Mesendoderm (in vitro differentiated cells): ENCODE results near the gene TBC1D4.

Experiments
- DNase-seq: peaks from one replicate; pipeline ENCODE4 v3.0.0; 2013
- H2AK5ac ChIP-seq: 2 replicates; pipeline ENCODE4 v1.6.1; 2013; ENCODE audit warnings: low read length, inconsistent platforms
- H2BK120ac ChIP-seq: 2 replicates; pipeline ENCODE4 v1.6.1; 2013; ENCODE audit warnings: low read depth, mild to moderate bottlenecking, low read length, moderate library complexity, mixed read lengths
- H2BK15ac ChIP-seq: replicated peaks from 2 replicates; pipeline ENCODE4 v1.6.1; 2013; ENCODE audit warnings: low read depth, mild to moderate bottlenecking, moderate library complexity
- H2BK5ac ChIP-seq: 2 replicates; pipeline ENCODE4 v1.6.1; 2013; ENCODE audit warnings: low read length, inconsistent platforms
- H3K18ac ChIP-seq: 2 replicates; pipeline ENCODE4 v1.6.1; 2013; ENCODE audit warnings: mild to moderate bottlenecking, low read length, mixed read lengths
- H3K23ac ChIP-seq: one replicate; pipeline ENCODE4 v1.6.1; 2013; ENCODE audit warnings: low read length
- H3K27ac ChIP-seq: 2 replicates; pipeline ENCODE4 v1.5.1; 2013; ENCODE audit warnings: low read depth, mild to moderate bottlenecking, inconsistent platforms, low read length, moderate library complexity
- H3K27me3 ChIP-seq: 2 replicates; pipeline ENCODE4 v1.6.1; 2013; ENCODE audit warnings: low read length, control low read depth, mild to moderate bottlenecking, inconsistent platforms; ENCODE audit not compliant: insufficient read depth, poor library complexity
- H3K36me3 ChIP-seq: 2 replicates; pipeline ENCODE4 v1.6.1; 2013; ENCODE audit warnings: low read length, inconsistent platforms; ENCODE audit not compliant: control insufficient read depth, insufficient read depth
- H3K4ac ChIP-seq: one replicate; pipeline ENCODE4 v1.6.1; 2013; ENCODE audit warnings: low read depth, mild to moderate bottlenecking, low read length, moderate library complexity
- H3K4me1 ChIP-seq: 2 replicates; pipeline ENCODE4 v1.6.1; 2013; ENCODE audit warnings: low read depth, low read length, inconsistent platforms; ENCODE audit not compliant: control insufficient read depth
- H3K4me2 ChIP-seq: 2 replicates; pipeline ENCODE4 v1.6.1; 2013; ENCODE audit warnings: low read length
- H3K4me3 ChIP-seq: 2 replicates; pipeline ENCODE4 v1.5.1; 2013; ENCODE audit warnings: mild to moderate bottlenecking, low read length
- H3K56ac ChIP-seq: one replicate; pipeline ENCODE4 v1.6.1; 2013; ENCODE audit warnings: low read length
- H3K79me1 ChIP-seq: 2 replicates; pipeline ENCODE4 v1.6.1; 2013; ENCODE audit warnings: low read length, inconsistent platforms
- H3K79me2 ChIP-seq: 2 replicates; pipeline ENCODE4 v1.6.1; 2013; ENCODE audit warnings: mild to moderate bottlenecking, low read length; ENCODE audit not compliant: control insufficient read depth, insufficient read depth
- H3K9ac ChIP-seq: 2 replicates; pipeline ENCODE4 v1.6.1; 2013; ENCODE audit warnings: low read length, inconsistent platforms
- H4K5ac ChIP-seq: one replicate; pipeline ENCODE4 v1.6.1; 2013; ENCODE audit warnings: low read length
- H4K8ac ChIP-seq: one replicate; pipeline ENCODE4 v1.6.1; 2013; ENCODE audit warnings: low read depth, mild to moderate bottlenecking, control low read depth, low read length, moderate library complexity
- WGBS: extraction: QIAGEN DNeasy Blood & Tissue Kit; methylation state at CpG from one replicate; pipeline ENCODE4 v1.1.7; 2013; ENCODE audit warnings: low lambda C conversion rate, missing lambda C conversion rate; ENCODE audit not compliant: insufficient coverage; ENCODE audit errors: extremely low coverage; 5-methylcytosine and 5-hydroxymethylcytosine counted together

Gene TBC1D4

GRCh38 chr13:75372517-75372916 is 109.5 kb downstream of the TBC1D4 start:
- Histone ChIP-seq H3K79me1 (peaks cover 3% of the 10 kb centered on the region), H2BK5ac (no peak overlapping the region), H2BK120ac (no peak overlapping the region), H4K5ac (no peak overlapping the region), H3K9ac (no peak overlapping the region), H3K4me3 (no peak overlapping the region), H3K4me1 (no peaks in the 10 kb centered on the region), H2BK15ac (no peak overlapping the region), H3K18ac (no peak overlapping the region), H3K23ac (no peak overlapping the region), H3K79me2 (no peaks in the 10 kb centered on the region), H3K4me2 (no peak overlapping the region), H3K27ac (no peak overlapping the region), H3K4ac (no peak overlapping the region), H4K8ac (no peak overlapping the region), H2AK5ac (no peak overlapping the region), H3K56ac (no peak overlapping the region), H3K27me3 (no peaks in the 10 kb centered on the region), H3K36me3 (no peaks in the 10 kb centered on the region)
- peak; percentile 58 for DNase-seq
- no CpG with 5 or more reads among the region's 1 CpG for WGBS

DNA sequence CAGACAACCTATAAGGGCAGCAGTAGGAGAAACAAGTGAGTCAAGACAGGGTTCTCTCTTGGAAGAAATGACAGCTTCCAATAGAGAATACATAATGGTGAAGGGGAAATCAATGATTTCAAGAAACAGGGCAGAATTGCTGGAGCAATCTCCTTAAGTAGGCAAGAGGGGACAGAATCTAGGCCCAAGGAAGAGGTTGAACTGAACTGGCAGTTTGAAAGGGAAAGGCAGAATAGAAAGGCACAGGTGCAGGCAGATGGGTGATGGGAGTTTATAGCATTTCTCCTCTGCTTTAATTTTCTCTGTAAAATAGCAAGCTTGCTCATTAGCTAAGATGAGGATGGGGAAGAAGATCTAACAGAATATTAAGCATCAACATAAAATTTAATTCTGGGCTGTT is 110.8 kb downstream of the TBC1D4 start:
- Histone ChIP-seq H3K23ac (no peak overlapping the region), H3K36me3 (no peaks in the 10 kb centered on the region), H3K4ac (no peak overlapping the region), H3K79me1 (peaks cover 3% of the 10 kb centered on the region), H3K4me1 (no peaks in the 10 kb centered on the region), H2BK5ac (no peak overlapping the region), H2BK15ac (no peak overlapping the region), H2AK5ac (no peak overlapping the region), H3K27ac (no peak overlapping the region), H2BK120ac (no peak overlapping the region), H3K18ac (no peak overlapping the region), H4K8ac (no peak overlapping the region), H3K4me2 (no peak overlapping the region), H3K27me3 (no peaks in the 10 kb centered on the region), H3K79me2 (no peaks in the 10 kb centered on the region), H3K56ac (no peak overlapping the region), H4K5ac (no peak overlapping the region), H3K4me3 (no peak overlapping the region), H3K9ac (no peak overlapping the region)
- DNase-seq, result no peak

DNA sequence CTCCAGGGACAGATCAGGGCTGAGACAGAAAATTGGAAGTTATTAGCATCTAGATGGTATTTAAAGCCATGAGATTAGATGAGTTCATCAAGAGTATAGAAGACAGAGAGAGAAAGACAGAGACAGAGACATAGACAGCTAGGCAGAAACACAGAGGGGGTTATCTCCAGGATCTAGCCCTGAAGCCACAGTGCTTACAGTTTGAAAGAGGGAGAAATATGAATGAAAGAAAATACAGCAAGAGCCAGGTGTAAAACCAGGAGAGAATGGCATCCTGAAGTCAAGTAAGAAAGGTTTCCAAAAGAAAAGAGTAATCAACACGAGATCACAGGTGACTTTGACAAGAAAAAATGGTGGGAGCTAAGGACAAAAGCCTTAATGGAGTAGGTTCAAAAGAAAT is 111.2 kb downstream of the TBC1D4 start:
- WGBS, result no CpG with 5 or more reads among the region's 1 CpG
- H3K23ac ChIP-seq, result no peak overlapping the region
- H3K4me1 ChIP-seq, result no peaks in the 10 kb centered on the region

DNA sequence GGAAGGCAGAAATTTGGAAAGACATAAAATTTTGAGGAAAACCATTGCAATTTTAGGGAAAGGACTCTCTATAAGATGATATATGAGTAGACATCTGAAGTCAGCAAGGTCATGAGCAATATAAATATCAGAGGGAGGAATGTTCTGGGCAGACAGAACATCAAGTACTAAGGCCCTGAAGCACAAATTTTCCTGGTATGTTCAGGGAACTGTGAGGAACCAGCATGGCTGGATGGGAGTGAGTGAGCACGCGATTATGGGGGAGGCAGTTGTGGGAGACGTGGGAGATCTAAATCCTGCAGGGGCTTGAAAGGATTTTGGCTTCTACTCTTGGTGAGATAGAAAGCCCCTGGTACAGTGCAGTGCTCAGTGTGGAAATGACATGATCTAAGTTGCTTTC is 112.0 kb downstream of the TBC1D4 start:
- no peak overlapping the region for H3K4ac ChIP-seq
- no peaks in the 10 kb centered on the region for H3K27me3 ChIP-seq
- no peak overlapping the region for H4K8ac ChIP-seq
- H3K56ac ChIP-seq, result no peak overlapping the region
- no peaks in the 10 kb centered on the region for H3K36me3 ChIP-seq
- no peak overlapping the region for H2BK15ac ChIP-seq
- H3K79me1 ChIP-seq, result peaks cover 3% of the 10 kb centered on the region
- H3K27ac ChIP-seq, result no peak overlapping the region
- no peak for DNase-seq
- H3K18ac ChIP-seq, result no peak overlapping the region
- H3K23ac ChIP-seq, result no peak overlapping the region
- no peak overlapping the region for H2AK5ac ChIP-seq
- no peak overlapping the region for H2BK5ac ChIP-seq
- no peak overlapping the region for H4K5ac ChIP-seq
- H3K79me2 ChIP-seq, result no peaks in the 10 kb centered on the region
- H2BK120ac ChIP-seq, result no peak overlapping the region
- no peaks in the 10 kb centered on the region for H3K4me1 ChIP-seq
- no peak overlapping the region for H3K4me2 ChIP-seq
- no peak overlapping the region for H3K9ac ChIP-seq
- H3K4me3 ChIP-seq, result no peak overlapping the region
- no CpG with 5 or more reads among the region's 3 CpGs for WGBS

More for the DNA sequence above, 111.2 kb downstream of the TBC1D4 start:
- Histone ChIP-seq H3K56ac (no peak overlapping the region), H3K79me2 (no peaks in the 10 kb centered on the region), H3K18ac (no peak overlapping the region), H3K4me3 (no peak overlapping the region), H4K8ac (no peak overlapping the region), H2BK120ac (no peak overlapping the region), H3K27me3 (no peaks in the 10 kb centered on the region), H3K4ac (no peak overlapping the region), H2BK15ac (no peak overlapping the region), H3K9ac (no peak overlapping the region), H3K27ac (no peak overlapping the region), H2AK5ac (no peak overlapping the region), H4K5ac (no peak overlapping the region), H3K4me2 (no peak overlapping the region), H2BK5ac (no peak overlapping the region), H3K36me3 (no peaks in the 10 kb centered on the region), H3K79me1 (peaks cover 3% of the 10 kb centered on the region)
- DNase-seq, result no peak

DNA sequence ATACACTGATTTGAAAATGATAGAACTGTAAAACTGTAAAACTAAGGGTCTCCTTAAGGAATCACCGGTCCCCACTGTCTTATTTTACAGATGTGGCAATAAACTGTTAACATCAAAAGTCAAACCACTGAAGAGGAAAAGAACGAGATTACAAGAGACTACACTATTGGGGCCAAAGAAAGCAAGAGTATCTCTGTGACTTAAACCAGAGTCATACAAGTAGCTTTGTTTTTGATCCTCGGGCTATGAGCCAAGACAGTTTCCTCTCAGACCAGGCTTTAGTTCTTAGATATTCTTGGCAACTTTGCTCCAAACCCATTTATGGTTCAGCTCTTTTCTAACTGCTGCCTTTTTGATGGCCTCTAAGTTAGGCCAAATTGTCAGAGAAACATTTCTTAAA is 113.8 kb downstream of the TBC1D4 start:
- H3K18ac ChIP-seq, result no peak overlapping the region
- no peak overlapping the region for H3K4me3 ChIP-seq
- WGBS, result no CpG with 5 or more reads among the region's 3 CpGs
- H3K56ac ChIP-seq, result no peak overlapping the region
- no peak overlapping the region for H3K23ac ChIP-seq
- no peak overlapping the region for H3K4ac ChIP-seq
- no peak overlapping the region for H2BK120ac ChIP-seq
- DNase-seq, result no peak
- H3K79me2 ChIP-seq, result no peaks in the 10 kb centered on the region
- no peak overlapping the region for H2BK5ac ChIP-seq
- H3K36me3 ChIP-seq, result no peaks in the 10 kb centered on the region
- no peak overlapping the region for H3K27ac ChIP-seq
- H3K4me2 ChIP-seq, result no peak overlapping the region
- no peak overlapping the region for H2AK5ac ChIP-seq
- H3K9ac ChIP-seq, result no peak overlapping the region
- H4K8ac ChIP-seq, result no peak overlapping the region
- H2BK15ac ChIP-seq, result no peak overlapping the region
- no peak overlapping the region for H4K5ac ChIP-seq
- H3K79me1 ChIP-seq, result peaks cover 2% of the 10 kb centered on the region
- no peaks in the 10 kb centered on the region for H3K27me3 ChIP-seq
- peaks cover 2% of the 10 kb centered on the region for H3K4me1 ChIP-seq

DNA sequence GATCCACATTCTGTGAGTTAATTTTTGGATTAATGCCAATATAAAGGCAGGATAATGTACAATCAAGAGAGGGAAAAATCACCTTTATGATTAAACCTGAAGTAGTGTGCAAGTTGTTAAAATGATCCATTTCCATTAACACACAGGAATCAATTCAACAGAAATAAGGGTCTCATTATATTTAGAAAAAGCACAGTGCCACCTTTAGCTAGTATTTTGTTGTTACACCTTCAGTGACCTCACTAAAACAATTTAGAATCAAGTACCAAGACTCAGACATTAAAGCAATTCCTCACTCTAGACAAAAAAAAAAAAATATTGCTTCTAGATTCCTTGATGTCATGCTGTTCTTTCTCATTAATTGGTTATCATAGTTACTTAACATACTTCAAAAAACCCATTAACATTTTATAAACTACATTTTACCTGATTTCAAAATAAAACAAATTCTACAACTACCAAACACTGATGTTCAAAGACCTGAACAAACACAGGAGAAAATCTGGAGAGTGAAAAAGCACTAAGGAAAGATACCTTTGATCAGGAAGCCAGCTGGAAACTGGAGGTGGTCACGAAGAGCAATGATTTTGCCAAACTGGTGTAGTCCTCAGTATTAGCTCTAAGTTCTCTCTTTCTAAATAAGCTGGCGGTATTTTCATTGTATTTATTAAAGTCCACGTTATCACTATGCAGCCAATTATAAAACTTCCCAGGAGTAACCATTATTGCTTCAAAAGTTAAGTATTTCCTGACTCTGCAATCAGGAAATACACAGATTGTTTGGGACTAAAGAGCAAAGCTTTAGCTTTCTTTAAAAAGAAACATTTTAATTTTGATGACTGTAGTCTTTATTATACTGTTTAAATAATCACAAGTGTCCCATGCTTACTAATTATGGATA is 115.3 kb downstream of the TBC1D4 start:
- no peak overlapping the region for H3K9ac ChIP-seq
- no peak overlapping the region for H2BK120ac ChIP-seq
- H3K27me3 ChIP-seq, result no peaks in the 10 kb centered on the region
- no peak overlapping the region for H2AK5ac ChIP-seq
- H3K23ac ChIP-seq, result no peak overlapping the region
- no peak overlapping the region for H3K4me3 ChIP-seq
- H3K4me1 ChIP-seq, result peaks cover 2% of the 10 kb centered on the region
- no peak overlapping the region for H2BK15ac ChIP-seq
- H3K79me1 ChIP-seq, result peaks cover 2% of the 10 kb centered on the region
- no peak overlapping the region for H3K4ac ChIP-seq
- no peak overlapping the region for H3K18ac ChIP-seq
- H4K5ac ChIP-seq, result no peak overlapping the region
- no peak overlapping the region for H3K56ac ChIP-seq
- H3K27ac ChIP-seq, result no peak overlapping the region
- H3K79me2 ChIP-seq, result no peaks in the 10 kb centered on the region
- H3K36me3 ChIP-seq, result no peaks in the 10 kb centered on the region
- H2BK5ac ChIP-seq, result no peak overlapping the region
- H4K8ac ChIP-seq, result no peak overlapping the region
- no CpG with 5 or more reads among the region's 3 CpGs for WGBS
- no peak for DNase-seq
- H3K4me2 ChIP-seq, result no peak overlapping the region
